ENCODE data around the gene GIMAP2.
"Not testable (repeated sequence)": the region's sequence is repeated elsewhere in the genome, so short reads cannot be mapped to it uniquely, and the experiment has no call there.

Gene GIMAP2

GRCh38 chr7:150663802-150664494 lies 21.6 kb upstream of the GIMAP2 start:
- TF ChIP-seq POLR2A (IDR thresholded peaks at IDR 0.05; ENCODE audit: low read depth, low read length), result no peak
- DNase-seq (ENCODE audit: insufficient read length) (no peak), FAIRE-seq (peak; percentile 96)

DNA sequence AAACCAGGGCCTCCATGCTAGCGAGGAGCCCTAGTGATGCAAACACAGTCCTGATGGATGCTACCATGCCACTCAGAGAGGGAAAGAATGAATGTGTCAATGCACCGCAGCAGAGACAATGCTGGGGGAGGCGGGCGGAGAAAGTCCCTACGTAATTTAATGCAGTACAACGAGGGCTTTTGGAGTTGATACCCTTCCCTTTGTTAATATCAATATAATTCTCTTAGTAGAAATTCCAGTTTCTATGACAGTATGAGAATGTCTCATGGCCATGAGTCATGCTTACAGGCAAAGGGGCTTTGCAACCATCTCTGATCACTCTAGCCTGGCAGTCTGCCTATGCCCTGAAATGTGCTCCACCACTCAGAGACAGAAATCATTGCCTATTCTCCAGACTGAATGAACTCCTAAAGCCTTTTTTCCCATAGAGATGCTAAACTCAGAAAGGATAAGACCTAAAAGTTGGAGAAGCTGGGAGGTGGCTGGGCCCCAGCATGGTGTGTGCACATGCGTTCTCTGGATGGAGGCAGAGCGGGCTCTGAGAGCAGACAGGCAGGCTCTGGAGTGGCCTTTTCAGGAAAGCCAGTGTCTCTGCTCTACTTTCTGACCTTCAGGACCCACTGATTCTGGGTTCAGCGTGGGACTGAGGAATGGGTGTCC lies 20.3 kb upstream of the GIMAP2 start:
- DNase-seq (ENCODE audit: insufficient read length), result no peak
- FAIRE-seq, result peak; percentile 70

DNA sequence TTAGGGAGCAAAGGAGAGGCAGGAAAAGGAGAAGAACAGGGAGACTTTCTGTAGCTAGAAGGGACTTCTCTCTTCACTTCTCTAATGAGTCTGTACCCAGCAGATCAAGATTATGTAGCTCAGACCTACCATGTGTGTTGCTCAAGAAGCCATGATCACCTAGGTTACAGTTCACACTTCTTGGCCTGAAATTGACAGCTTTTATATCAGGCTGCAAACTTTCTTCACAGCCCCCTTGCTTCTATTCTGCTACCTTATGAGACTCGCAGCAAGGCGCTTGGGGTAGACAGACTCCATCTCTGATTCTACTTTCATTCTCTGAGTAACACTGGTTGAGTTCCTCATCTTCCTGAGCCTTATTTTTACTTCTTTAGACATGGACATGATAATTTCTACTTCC lies 19.6 kb upstream of the GIMAP2 start:
- no peak for TF ChIP-seq POLR2A (IDR thresholded peaks at IDR 0.05; ENCODE audit: low read depth, low read length)
- no peak for TF ChIP-seq POLR2AphosphoS5 (IDR thresholded peaks at IDR 0.05; ENCODE audit: low read depth, low read length)
- DNase-seq (ENCODE audit: insufficient read length), result no peak
- FAIRE-seq, result peak; percentile 93

More for the DNA sequence above, 20.3 kb upstream of the GIMAP2 start:
- TF ChIP-seq POLR2AphosphoS5 (IDR thresholded peaks at IDR 0.05; ENCODE audit: low read depth, low read length) (no peak), TAF1 (IDR thresholded peaks at IDR 0.05; ENCODE audit: borderline replicate concordance, low read depth, low read length) (no peak), POLR2A (IDR thresholded peaks at IDR 0.05; ENCODE audit: low read depth, low read length) (no peak)

GRCh38 chr7:150666412-150666811 lies 19.1 kb upstream of the GIMAP2 start:
- peak; percentile 68 for FAIRE-seq

DNA sequence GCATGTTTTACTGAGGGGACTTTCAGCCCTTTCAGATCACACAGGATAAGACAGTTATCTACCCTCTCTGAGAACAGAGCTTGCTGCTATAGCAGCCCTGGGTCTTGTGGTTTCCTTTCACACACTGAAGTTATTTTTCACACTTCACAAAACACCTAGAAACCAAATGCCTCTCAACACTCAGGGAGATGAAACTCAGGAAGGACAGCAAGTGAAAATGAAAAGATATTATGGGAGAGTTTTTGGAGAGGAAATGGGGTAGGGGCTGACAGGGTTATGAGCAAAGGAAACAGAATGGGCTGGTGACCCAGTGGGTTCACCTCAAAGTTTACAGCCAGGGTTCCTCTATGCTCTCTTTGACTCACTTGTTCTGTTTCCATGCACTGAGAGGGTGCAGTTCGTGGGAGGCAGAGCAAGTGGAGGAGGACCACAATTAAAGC lies 17.0 kb upstream of the GIMAP2 start:
- TF ChIP-seq TAF1 (IDR thresholded peaks at IDR 0.05; ENCODE audit: borderline replicate concordance, low read depth, low read length) (no peak), POLR2A (IDR thresholded peaks at IDR 0.05; ENCODE audit: low read depth, low read length) (0 out of 2 replicates have a peak, but pooled peaks have one; percentile 40)
- FAIRE-seq (peak; percentile 96), DNase-seq (ENCODE audit: insufficient read length) (no peak)

More at GRCh38 chr7:150666412-150666811, 19.1 kb upstream of the GIMAP2 start:
- no peak for DNase-seq (ENCODE audit: insufficient read length)
- no peak for TF ChIP-seq TAF1 (IDR thresholded peaks at IDR 0.05; ENCODE audit: borderline replicate concordance, low read depth, low read length)
- TF ChIP-seq POLR2AphosphoS5 (IDR thresholded peaks at IDR 0.05; ENCODE audit: low read depth, low read length), result no peak
- TF ChIP-seq POLR2A (IDR thresholded peaks at IDR 0.05; ENCODE audit: low read depth, low read length), result no peak

GRCh38 chr7:150668977-150669376 lies 16.5 kb upstream of the GIMAP2 start:
- FAIRE-seq, result no peak
- TF ChIP-seq POLR2AphosphoS5 (IDR thresholded peaks at IDR 0.05; ENCODE audit: low read depth, low read length) (no peak), TAF1 (IDR thresholded peaks at IDR 0.05; ENCODE audit: borderline replicate concordance, low read depth, low read length) (no peak), POLR2A (IDR thresholded peaks at IDR 0.05; ENCODE audit: low read depth, low read length) (no peak)
- DNase-seq (ENCODE audit: insufficient read length), result no peak

DNA sequence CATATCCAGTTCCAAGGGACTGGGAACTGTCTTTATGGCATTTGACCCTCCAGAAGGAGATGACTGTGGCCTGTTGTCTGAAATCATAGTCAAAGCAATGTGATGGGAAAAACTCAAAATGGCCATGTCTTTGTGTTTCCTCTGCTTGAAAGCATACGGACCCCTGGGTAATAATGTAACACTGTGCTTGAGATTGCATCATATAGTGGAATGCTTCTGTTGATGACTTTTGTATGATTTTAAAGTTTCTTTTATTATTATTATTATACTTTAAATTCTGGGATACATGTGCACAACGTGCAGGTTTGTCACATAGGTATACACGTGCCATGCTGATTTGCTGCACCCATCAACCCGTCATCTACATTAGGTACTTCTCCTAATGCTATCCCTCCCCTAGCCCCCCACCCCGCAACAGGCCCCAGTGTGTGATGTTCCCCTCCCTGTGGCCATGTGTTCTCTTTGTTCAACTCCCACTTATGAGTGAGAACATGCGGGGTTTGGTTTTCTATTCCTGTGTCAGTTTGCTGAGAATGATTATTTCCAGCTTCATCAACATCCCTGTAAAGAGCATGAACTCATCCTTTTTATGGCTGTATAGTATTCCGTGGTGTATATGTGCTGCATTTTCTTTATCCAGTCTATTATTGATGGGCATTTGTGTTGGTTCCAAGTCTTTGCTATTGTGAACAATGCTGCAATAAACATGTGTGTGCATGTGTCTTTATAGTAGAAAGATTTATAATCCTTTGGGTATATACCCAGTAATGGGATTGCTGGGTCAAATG lies 13.5 kb upstream of the GIMAP2 start:
- not testable (repeated sequence) for FAIRE-seq; DNase-seq (ENCODE audit: insufficient read length)

- FAIRE-seq (no peak), DNase-seq (ENCODE audit: insufficient read length) (no peak)
- TF ChIP-seq POLR2A (IDR thresholded peaks at IDR 0.05; ENCODE audit: low read depth, low read length) (no peak), POLR2AphosphoS5 (IDR thresholded peaks at IDR 0.05; ENCODE audit: low read depth, low read length) (no peak), TAF1 (IDR thresholded peaks at IDR 0.05; ENCODE audit: borderline replicate concordance, low read depth, low read length) (no peak)
These were observed 9.8 kb upstream of the GIMAP2 start for GRCh38 chr7:150675714-150676113.

DNA sequence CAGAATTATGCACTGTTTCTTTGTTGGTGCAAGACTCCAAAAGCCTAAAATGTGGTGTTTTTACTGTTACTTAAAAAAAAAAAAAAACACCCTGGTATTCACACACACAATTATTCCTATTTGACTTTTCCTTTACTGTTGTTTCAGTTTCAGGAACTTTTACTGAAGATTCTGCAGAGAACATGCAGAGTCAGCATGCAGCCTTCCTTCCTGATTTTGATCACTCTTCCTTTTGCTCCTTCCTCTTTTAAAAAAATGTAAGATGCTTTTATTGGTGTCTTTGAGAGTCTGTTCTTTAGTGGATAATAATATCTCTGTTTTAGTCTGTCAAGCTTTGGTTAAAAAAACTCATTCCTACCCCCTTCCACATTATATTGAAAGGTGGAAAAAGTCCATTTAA lies 9.2 kb upstream of the GIMAP2 start:
- DNase-seq (ENCODE audit: insufficient read length); FAIRE-seq: not testable (repeated sequence)

GRCh38 chr7:150676854-150677253 lies 8.7 kb upstream of the GIMAP2 start:
- not testable (repeated sequence) for FAIRE-seq; DNase-seq (ENCODE audit: insufficient read length)

GRCh38 chr7:150678601-150679000 lies 6.9 kb upstream of the GIMAP2 start:
- FAIRE-seq, result not testable (repeated sequence)

GRCh38 chr7:150680364-150680763 lies 5.1 kb upstream of the GIMAP2 start:
- not testable (repeated sequence) for FAIRE-seq; DNase-seq (ENCODE audit: insufficient read length)

More at GRCh38 chr7:150678601-150679000, 6.9 kb upstream of the GIMAP2 start:
- not testable (repeated sequence) for DNase-seq (ENCODE audit: insufficient read length)
